Keratinocyte (primary cell): ENCODE data around the gene NSUN3.

Source experiments
- EZH2 ChIP-seq: IDR thresholded peaks from one replicate; pipeline ENCODE4 v1.6.1; 2012; ENCODE audit warnings: inconsistent platforms, mild to moderate bottlenecking, low read length, moderate library complexity
- TF ChIP-seq, protein P1 (sequence below), 3 experiments: IDR thresholded peaks in 1 of 3; conservative IDR thresholded peaks in 1 of 3; optimal IDR thresholded peaks in 1 of 3; 2 replicates in 2 of 3; 3 replicates in 1 of 3; pipeline versions ENCODE3 to v1.5.1; 2011; ENCODE audit warnings: low read length in 3 of 3, mild to moderate bottlenecking in 3 of 3, moderate library complexity in 2 of 3, control low read depth in 1 of 3, inconsistent platforms in 1 of 3; ENCODE audit not compliant: insufficient read depth in 2 of 3; ENCODE audit errors: extremely low read depth in 1 of 3

DNA sequence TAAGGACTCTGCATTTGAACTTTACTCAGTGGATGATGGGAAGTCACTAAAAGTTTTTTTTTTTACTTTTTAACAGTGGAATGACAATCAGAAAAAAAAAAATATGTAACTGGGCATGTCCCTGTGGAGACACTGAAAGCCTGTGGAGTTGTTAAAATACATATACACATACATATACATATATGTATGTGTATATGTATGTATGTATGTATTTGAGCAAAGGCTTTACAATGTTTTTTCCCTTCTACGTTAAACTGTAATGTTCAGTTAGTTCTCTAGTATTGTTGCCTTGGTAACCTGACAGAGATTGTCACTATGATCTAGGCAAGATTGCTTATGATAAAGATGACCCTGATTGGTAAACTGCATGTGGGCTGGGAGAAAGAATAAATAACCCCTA lies 30.3 kb downstream of the NSUN3 start:
- TF ChIP-seq, protein P1, sequence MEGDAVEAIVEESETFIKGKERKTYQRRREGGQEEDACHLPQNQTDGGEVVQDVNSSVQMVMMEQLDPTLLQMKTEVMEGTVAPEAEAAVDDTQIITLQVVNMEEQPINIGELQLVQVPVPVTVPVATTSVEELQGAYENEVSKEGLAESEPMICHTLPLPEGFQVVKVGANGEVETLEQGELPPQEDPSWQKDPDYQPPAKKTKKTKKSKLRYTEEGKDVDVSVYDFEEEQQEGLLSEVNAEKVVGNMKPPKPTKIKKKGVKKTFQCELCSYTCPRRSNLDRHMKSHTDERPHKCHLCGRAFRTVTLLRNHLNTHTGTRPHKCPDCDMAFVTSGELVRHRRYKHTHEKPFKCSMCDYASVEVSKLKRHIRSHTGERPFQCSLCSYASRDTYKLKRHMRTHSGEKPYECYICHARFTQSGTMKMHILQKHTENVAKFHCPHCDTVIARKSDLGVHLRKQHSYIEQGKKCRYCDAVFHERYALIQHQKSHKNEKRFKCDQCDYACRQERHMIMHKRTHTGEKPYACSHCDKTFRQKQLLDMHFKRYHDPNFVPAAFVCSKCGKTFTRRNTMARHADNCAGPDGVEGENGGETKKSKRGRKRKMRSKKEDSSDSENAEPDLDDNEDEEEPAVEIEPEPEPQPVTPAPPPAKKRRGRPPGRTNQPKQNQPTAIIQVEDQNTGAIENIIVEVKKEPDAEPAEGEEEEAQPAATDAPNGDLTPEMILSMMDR (optimal IDR thresholded peaks at IDR 0.05 in 1 of 3, IDR thresholded peaks at IDR 0.05 in 1 of 3, conservative IDR thresholded peaks at IDR 0.05 in 1 of 3; ENCODE audit: extremely low read depth in 1 of 3, insufficient read depth in 2 of 3, low read length in 3 of 3), result no peak
- TF ChIP-seq EZH2, result no peak
